Suprapubic skin (tissue), 4 donors: ENCODE results near the gene SDCBP2.

ENCODE experiments used
- EP300 ChIP-seq: sonication (generic); formaldehyde crosslinking; IDR thresholded peaks from one replicate; pipeline ENCODE4 v1.6.1; 2017; ENCODE audit warnings: antibody characterized with exemption
- POLR2A ChIP-seq, 2 donors: fragments of 450-650 bp; IDR thresholded peaks; one replicate each; pipeline ENCODE4 v1.6.1; 2017; ENCODE audit warnings: antibody characterized with exemption in 2 of 2, mild to moderate bottlenecking in 2 of 2, moderate library complexity in 2 of 2
- POLR2AphosphoS5 ChIP-seq, 3 donors: sonication (generic); formaldehyde crosslinking; IDR thresholded peaks; one replicate each; pipeline ENCODE4 v1.6.1; 2017; ENCODE audit warnings: antibody characterized with exemption in 3 of 3
- TF ChIP-seq, protein P1 (sequence below), 2 donors: fragments of 200-600 bp in 1 of 2; fragments of 450-650 bp in 1 of 2; sonication (generic) in 1 of 2; IDR thresholded peaks; one replicate each; pipeline ENCODE4 v1.5.1; 2016 to 2019; ENCODE audit warnings: antibody characterized with exemption in 2 of 2, mild to moderate bottlenecking in 1 of 2, moderate library complexity in 1 of 2

DNA sequence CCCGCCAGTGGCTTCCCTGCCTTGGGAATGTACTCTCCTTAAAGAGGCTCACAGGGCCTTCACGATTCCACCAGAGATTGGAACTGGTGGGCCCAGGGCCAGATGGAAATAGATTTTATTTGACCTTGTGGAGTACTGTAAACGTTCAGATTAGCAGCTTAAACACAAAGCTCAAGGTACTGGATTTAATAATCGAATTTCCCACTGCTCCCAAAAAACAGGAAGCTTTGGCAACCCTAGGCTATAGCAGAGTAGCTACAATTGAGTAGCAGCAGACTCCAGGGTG lies 7.3 kb downstream of the SDCBP2 start:
- TF ChIP-seq, protein P1, sequence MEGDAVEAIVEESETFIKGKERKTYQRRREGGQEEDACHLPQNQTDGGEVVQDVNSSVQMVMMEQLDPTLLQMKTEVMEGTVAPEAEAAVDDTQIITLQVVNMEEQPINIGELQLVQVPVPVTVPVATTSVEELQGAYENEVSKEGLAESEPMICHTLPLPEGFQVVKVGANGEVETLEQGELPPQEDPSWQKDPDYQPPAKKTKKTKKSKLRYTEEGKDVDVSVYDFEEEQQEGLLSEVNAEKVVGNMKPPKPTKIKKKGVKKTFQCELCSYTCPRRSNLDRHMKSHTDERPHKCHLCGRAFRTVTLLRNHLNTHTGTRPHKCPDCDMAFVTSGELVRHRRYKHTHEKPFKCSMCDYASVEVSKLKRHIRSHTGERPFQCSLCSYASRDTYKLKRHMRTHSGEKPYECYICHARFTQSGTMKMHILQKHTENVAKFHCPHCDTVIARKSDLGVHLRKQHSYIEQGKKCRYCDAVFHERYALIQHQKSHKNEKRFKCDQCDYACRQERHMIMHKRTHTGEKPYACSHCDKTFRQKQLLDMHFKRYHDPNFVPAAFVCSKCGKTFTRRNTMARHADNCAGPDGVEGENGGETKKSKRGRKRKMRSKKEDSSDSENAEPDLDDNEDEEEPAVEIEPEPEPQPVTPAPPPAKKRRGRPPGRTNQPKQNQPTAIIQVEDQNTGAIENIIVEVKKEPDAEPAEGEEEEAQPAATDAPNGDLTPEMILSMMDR (IDR thresholded peaks at IDR 0.05), result no peak
- no peak for TF ChIP-seq POLR2A (IDR thresholded peaks at IDR 0.05)
- TF ChIP-seq POLR2AphosphoS5 (IDR thresholded peaks at IDR 0.05), result no peak
- no peak for TF ChIP-seq EP300
